ENCODE data around the gene SBK2.
"Not testable (repeated sequence)": the region's sequence is repeated elsewhere in the genome, so short reads cannot be mapped to it uniquely, and the experiment has no call there.

SBK2 gene

GRCh38 chr19:55578761-55579747 lies 42.1 kb upstream of the SBK2 start:
- Histone ChIP-seq H3K36me3 (ENCODE audit: control insufficient read depth, low read depth, low read length) (peaks cover 8% of the 10 kb centered on the region), H3K27me3 (ENCODE audit: control insufficient read depth, insufficient read depth, low read length) (no peaks in the 10 kb centered on the region), H3K4me1 (ENCODE audit: control insufficient read depth, low read depth, low read length) (no peaks in the 10 kb centered on the region), H3K27ac (ENCODE audit: low read length) (no peak overlapping the region), H3K9me3 (ENCODE audit: control insufficient read depth, low read depth, low read length) (no peaks in the 10 kb centered on the region), H3K9ac (ENCODE audit: low read length) (peak overlapping the region; percentile 84), H3K4me3 (ENCODE audit: low read length) (peak overlapping the region; percentile 82)

- H3K4me1 ChIP-seq (ENCODE audit: control insufficient read depth, low read depth, low read length) = no peaks in the 10 kb centered on the region
- H3K4me3 ChIP-seq (ENCODE audit: low read length) = no peak overlapping the region
- H3K9me3 ChIP-seq (ENCODE audit: control insufficient read depth, low read depth, low read length) = no peaks in the 10 kb centered on the region
Observed at GRCh38 chr19:55578031-55578760, 41.3 kb upstream of the SBK2 start.

GRCh38 chr19:55576746-55577145 lies 39.8 kb upstream of the SBK2 start:
- Histone ChIP-seq H3K9ac (ENCODE audit: low read length) (no peak overlapping the region), H3K4me1 (ENCODE audit: control insufficient read depth, low read depth, low read length) (no peaks in the 10 kb centered on the region), H3K9me3 (ENCODE audit: control insufficient read depth, low read depth, low read length) (no peaks in the 10 kb centered on the region), H3K27me3 (ENCODE audit: control insufficient read depth, insufficient read depth, low read length) (no peaks in the 10 kb centered on the region), H3K36me3 (ENCODE audit: control insufficient read depth, low read depth, low read length) (peaks cover 8% of the 10 kb centered on the region), H3K4me3 (ENCODE audit: low read length) (no peak overlapping the region), H3K27ac (ENCODE audit: low read length) (no peak overlapping the region)

More at GRCh38 chr19:55578031-55578760, 41.3 kb upstream of the SBK2 start:
- peaks cover 8% of the 10 kb centered on the region for H3K36me3 ChIP-seq (ENCODE audit: control insufficient read depth, low read depth, low read length)
- no peak overlapping the region for H3K9ac ChIP-seq (ENCODE audit: low read length)
- H3K27me3 ChIP-seq (ENCODE audit: control insufficient read depth, insufficient read depth, low read length) = no peaks in the 10 kb centered on the region
- no peak overlapping the region for H3K27ac ChIP-seq (ENCODE audit: low read length)

GRCh38 chr19:55573929-55574328 lies 37.0 kb upstream of the SBK2 start:
- not testable (repeated sequence) for H3K4me1 ChIP-seq (ENCODE audit: control insufficient read depth, low read depth, low read length); H3K36me3 ChIP-seq (ENCODE audit: control insufficient read depth, low read depth, low read length)

GRCh38 chr19:55569477-55569876 lies 32.5 kb upstream of the SBK2 start:
- not testable (repeated sequence) for H3K9me3 ChIP-seq (ENCODE audit: control insufficient read depth, low read depth, low read length); H3K4me1 ChIP-seq (ENCODE audit: control insufficient read depth, low read depth, low read length)

More at GRCh38 chr19:55573929-55574328, 37.0 kb upstream of the SBK2 start:
- not testable (repeated sequence) for H3K4me3 ChIP-seq (ENCODE audit: low read length); H3K9ac ChIP-seq (ENCODE audit: low read length); H3K9me3 ChIP-seq (ENCODE audit: control insufficient read depth, low read depth, low read length); H3K27me3 ChIP-seq (ENCODE audit: control insufficient read depth, insufficient read depth, low read length); H3K27ac ChIP-seq (ENCODE audit: low read length)

GRCh38 chr19:55567708-55568328 lies 30.9 kb upstream of the SBK2 start:
- no peak overlapping the region for H3K9ac ChIP-seq (ENCODE audit: low read length)
- H3K36me3 ChIP-seq (ENCODE audit: control insufficient read depth, low read depth, low read length) = no peaks in the 10 kb centered on the region
- no peaks in the 10 kb centered on the region for H3K9me3 ChIP-seq (ENCODE audit: control insufficient read depth, low read depth, low read length)
- no peak overlapping the region for H3K4me3 ChIP-seq (ENCODE audit: low read length)
- H3K4me1 ChIP-seq (ENCODE audit: control insufficient read depth, low read depth, low read length) = no peaks in the 10 kb centered on the region
- H3K27me3 ChIP-seq (ENCODE audit: control insufficient read depth, insufficient read depth, low read length) = no peaks in the 10 kb centered on the region
- no peak overlapping the region for H3K27ac ChIP-seq (ENCODE audit: low read length)

More at GRCh38 chr19:55569477-55569876, 32.5 kb upstream of the SBK2 start:
- not testable (repeated sequence) for H3K4me3 ChIP-seq (ENCODE audit: low read length); H3K36me3 ChIP-seq (ENCODE audit: control insufficient read depth, low read depth, low read length); H3K9ac ChIP-seq (ENCODE audit: low read length); H3K27ac ChIP-seq (ENCODE audit: low read length); H3K27me3 ChIP-seq (ENCODE audit: control insufficient read depth, insufficient read depth, low read length)

GRCh38 chr19:55566823-55567222 lies 29.9 kb upstream of the SBK2 start:
- no peaks in the 10 kb centered on the region for H3K27me3 ChIP-seq (ENCODE audit: control insufficient read depth, insufficient read depth, low read length)
- H3K4me1 ChIP-seq (ENCODE audit: control insufficient read depth, low read depth, low read length) = no peaks in the 10 kb centered on the region
- H3K36me3 ChIP-seq (ENCODE audit: control insufficient read depth, low read depth, low read length) = no peaks in the 10 kb centered on the region
- no peaks in the 10 kb centered on the region for H3K9me3 ChIP-seq (ENCODE audit: control insufficient read depth, low read depth, low read length)
- no peak overlapping the region for H3K9ac ChIP-seq (ENCODE audit: low read length)
- H3K4me3 ChIP-seq (ENCODE audit: low read length) = no peak overlapping the region
- no peak overlapping the region for H3K27ac ChIP-seq (ENCODE audit: low read length)

GRCh38 chr19:55563261-55563690 lies 26.3 kb upstream of the SBK2 start:
- Histone ChIP-seq H3K27ac (ENCODE audit: low read length) (no peak overlapping the region), H3K27me3 (ENCODE audit: control insufficient read depth, insufficient read depth, low read length) (no peaks in the 10 kb centered on the region), H3K36me3 (ENCODE audit: control insufficient read depth, low read depth, low read length) (no peaks in the 10 kb centered on the region), H3K9me3 (ENCODE audit: control insufficient read depth, low read depth, low read length) (no peaks in the 10 kb centered on the region), H3K9ac (ENCODE audit: low read length) (no peak overlapping the region), H3K4me3 (ENCODE audit: low read length) (no peak overlapping the region), H3K4me1 (ENCODE audit: control insufficient read depth, low read depth, low read length) (no peaks in the 10 kb centered on the region)

GRCh38 chr19:55559684-55560083 lies 22.8 kb upstream of the SBK2 start:
- no peak overlapping the region for H3K4me3 ChIP-seq (ENCODE audit: low read length)
- H3K9ac ChIP-seq (ENCODE audit: low read length) = no peak overlapping the region

GRCh38 chr19:55554741-55555152 lies 17.8 kb upstream of the SBK2 start:
- H3K9ac ChIP-seq (ENCODE audit: low read length) = no peak overlapping the region
- H3K27me3 ChIP-seq (ENCODE audit: control insufficient read depth, insufficient read depth, low read length) = no peaks in the 10 kb centered on the region
- H3K36me3 ChIP-seq (ENCODE audit: control insufficient read depth, low read depth, low read length) = no peaks in the 10 kb centered on the region
- H3K4me3 ChIP-seq (ENCODE audit: low read length) = no peak overlapping the region
- peaks cover 3% of the 10 kb centered on the region for H3K4me1 ChIP-seq (ENCODE audit: control insufficient read depth, low read depth, low read length)
- no peak overlapping the region for H3K27ac ChIP-seq (ENCODE audit: low read length)
- no peaks in the 10 kb centered on the region for H3K9me3 ChIP-seq (ENCODE audit: control insufficient read depth, low read depth, low read length)

More at GRCh38 chr19:55559684-55560083, 22.8 kb upstream of the SBK2 start:
- Histone ChIP-seq H3K4me1 (ENCODE audit: control insufficient read depth, low read depth, low read length) (no peaks in the 10 kb centered on the region), H3K27ac (ENCODE audit: low read length) (no peak overlapping the region), H3K36me3 (ENCODE audit: control insufficient read depth, low read depth, low read length) (no peaks in the 10 kb centered on the region), H3K9me3 (ENCODE audit: control insufficient read depth, low read depth, low read length) (no peaks in the 10 kb centered on the region), H3K27me3 (ENCODE audit: control insufficient read depth, insufficient read depth, low read length) (no peaks in the 10 kb centered on the region)

GRCh38 chr19:55554302-55554701 lies 17.4 kb upstream of the SBK2 start:
- no peak overlapping the region for H3K27ac ChIP-seq (ENCODE audit: low read length)
- H3K4me3 ChIP-seq (ENCODE audit: low read length) = no peak overlapping the region
- no peaks in the 10 kb centered on the region for H3K36me3 ChIP-seq (ENCODE audit: control insufficient read depth, low read depth, low read length)
- H3K9ac ChIP-seq (ENCODE audit: low read length) = no peak overlapping the region
- peaks cover 3% of the 10 kb centered on the region for H3K4me1 ChIP-seq (ENCODE audit: control insufficient read depth, low read depth, low read length)
- no peaks in the 10 kb centered on the region for H3K27me3 ChIP-seq (ENCODE audit: control insufficient read depth, insufficient read depth, low read length)
- H3K9me3 ChIP-seq (ENCODE audit: control insufficient read depth, low read depth, low read length) = no peaks in the 10 kb centered on the region
